HCT116 (cell line): ENCODE results near the gene SUPT20HL1.

Experiments
- CTCF ChIP-seq, 3 experiments: fragments of 200-600 bp in 1 of 3; sonication (generic) in 1 of 3; IDR thresholded peaks in 2 of 3; conservative IDR thresholded peaks in 1 of 3; 2 replicates each; pipeline ENCODE4 v1.5.1; 2012 to 2017; ENCODE audit warnings: low read depth in 2 of 3, low read length in 2 of 3, antibody characterized with exemption in 1 of 3, borderline replicate concordance in 1 of 3, control low read depth in 1 of 3, mild to moderate bottlenecking in 1 of 3, mixed read lengths in 1 of 3, mixed run types in 1 of 3, moderate library complexity in 1 of 3; ENCODE audit not compliant: insufficient read depth in 1 of 3
- EZH2 ChIP-seq: fragments of 200-600 bp; sonication (generic); IDR thresholded peaks from 2 replicates; pipeline ENCODE4 v1.6.1; 2017; ENCODE audit warnings: antibody characterized with exemption, mixed run types
- POLR2AphosphoS5 ChIP-seq: IDR thresholded peaks from 2 replicates; pipeline ENCODE4 v1.6.1; 2011; ENCODE audit warnings: mild to moderate bottlenecking, low read depth, low read length, moderate library complexity
- RAD21 ChIP-seq: IDR thresholded peaks from 2 replicates; pipeline ENCODE4 v1.6.1; 2012; ENCODE audit warnings: low read depth, mild to moderate bottlenecking
- REST ChIP-seq: IDR thresholded peaks from 2 replicates; pipeline ENCODE4 v1.6.1; 2012; ENCODE audit warnings: low read depth
- TF ChIP-seq, protein P1 (sequence below): IDR thresholded peaks from 2 replicates; pipeline ENCODE4 v1.6.1; 2012

GRCh38 chrX:24376403-24376802 lies 16.0 kb downstream of the SUPT20HL1 start:
- TF ChIP-seq POLR2AphosphoS5 (no peak), CTCF (IDR thresholded peaks at IDR 0.05 in 2 of 3, conservative IDR thresholded peaks at IDR 0.05 in 1 of 3; ENCODE audit: borderline replicate concordance in 1 of 3, insufficient read depth in 1 of 3, low read depth in 2 of 3, low read length in 2 of 3) (no peak), RAD21 (no peak), EZH2 (no peak), REST (no peak)
- TF ChIP-seq, protein P1, sequence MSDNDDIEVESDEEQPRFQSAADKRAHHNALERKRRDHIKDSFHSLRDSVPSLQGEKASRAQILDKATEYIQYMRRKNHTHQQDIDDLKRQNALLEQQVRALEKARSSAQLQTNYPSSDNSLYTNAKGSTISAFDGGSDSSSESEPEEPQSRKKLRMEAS: no peak
